Fibroblast of the conjunctiva (primary cell): ENCODE results near the gene EHD4.

Source experiments
- DNase-seq: peaks from one replicate; pipeline ENCODE4 v3.0.0-alpha.2; 2010; ENCODE audit warnings: low read depth

Gene EHD4

DNA sequence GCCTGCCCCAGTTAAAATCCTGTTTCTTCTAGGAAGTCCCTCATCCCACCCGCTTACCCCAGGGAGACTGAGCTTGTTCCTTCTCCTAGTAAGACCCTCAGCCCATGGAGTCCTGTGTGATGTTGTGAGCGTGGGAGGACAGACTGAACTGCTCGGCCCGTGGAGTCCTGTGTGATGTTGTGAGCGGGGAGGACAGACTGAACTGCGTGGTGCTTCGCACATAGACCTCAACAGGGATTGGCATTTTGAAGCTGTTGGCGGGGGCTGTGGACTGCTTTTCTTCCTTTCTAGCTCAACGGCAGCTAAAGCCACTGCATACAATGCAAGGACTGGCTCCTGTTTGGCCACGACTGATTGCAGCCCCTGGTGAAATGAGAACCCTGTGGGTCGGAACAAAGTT, 76.9 kb downstream of the EHD4 start:
- DNase-seq, result no peak

DNA sequence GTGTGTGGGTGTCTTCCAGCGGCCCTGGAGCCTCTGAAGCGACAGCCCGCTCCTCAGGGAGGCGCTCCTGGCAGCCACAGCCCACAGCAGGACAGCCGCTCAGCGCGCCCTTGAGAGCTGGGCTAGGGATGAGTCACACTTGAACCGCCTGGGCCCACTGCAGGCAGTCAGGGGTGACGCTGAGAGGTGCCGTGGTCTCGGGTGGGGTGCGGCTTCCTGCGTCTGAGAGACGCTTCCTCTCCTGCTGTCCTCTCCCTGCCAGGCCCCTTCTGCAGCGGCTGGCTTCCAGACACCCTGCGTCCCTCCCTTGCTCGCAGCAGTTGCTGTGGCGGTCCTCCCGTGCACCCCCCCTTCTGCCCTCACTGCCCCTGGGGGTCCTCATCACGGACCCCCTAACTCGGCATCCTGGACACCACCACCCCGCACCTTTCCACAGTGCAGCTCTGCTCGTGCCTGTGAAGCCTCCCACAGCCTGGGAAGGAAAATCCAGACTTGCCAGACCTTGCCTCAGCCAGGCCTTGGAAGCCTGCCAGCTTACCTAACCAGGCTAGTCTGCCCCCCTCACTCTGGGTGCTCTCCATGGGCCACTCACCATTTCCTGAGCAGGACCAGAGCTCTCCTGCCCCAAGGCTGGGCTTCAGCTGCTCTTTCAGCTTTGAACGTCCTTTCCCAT, 77.4 kb downstream of the EHD4 start:
- DNase-seq, result peak; percentile 18

GRCh38 chr15:41894251-41894790, 78.0 kb downstream of the EHD4 start:
- DNase-seq, result no peak

DNA sequence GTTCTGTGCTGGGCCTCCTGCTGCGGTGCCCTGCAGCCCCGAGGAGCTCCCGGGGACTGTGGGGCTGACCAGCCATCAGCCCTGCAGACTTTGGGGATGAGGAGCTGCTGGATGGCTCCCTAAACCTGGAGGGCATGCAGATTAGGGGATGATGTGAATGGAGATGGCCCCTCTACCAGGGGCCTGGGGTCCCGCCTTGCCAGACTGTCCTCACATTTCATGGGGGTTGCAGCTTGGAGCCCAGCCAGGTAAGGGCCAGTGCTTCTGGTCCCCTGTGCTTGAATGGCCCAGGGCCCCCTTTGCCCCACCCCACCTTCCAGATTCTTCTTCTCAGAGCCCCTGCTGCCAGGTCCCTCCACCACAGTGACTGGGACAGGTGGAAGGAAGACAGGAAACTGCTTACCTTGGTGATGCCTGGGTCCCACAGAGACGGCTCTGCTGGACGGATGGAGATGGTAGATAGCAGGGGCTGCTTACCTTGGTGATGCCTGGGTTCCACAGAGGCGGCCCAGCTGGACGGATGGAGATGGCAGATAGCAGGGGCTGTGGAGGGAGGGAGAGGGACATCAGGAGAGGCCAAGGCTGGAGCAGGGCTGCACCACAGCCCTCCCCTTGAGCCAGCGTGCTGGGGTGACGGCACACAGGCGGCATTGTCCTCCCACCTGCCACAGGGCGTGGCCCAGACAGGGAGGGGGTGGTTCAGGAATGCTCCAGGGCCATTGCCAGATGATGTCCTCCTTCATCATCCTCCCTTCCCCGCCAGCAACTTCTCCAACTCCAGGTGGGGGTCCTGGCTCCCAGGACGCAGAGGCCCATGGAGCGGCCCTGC, 78.7 kb downstream of the EHD4 start, which contains the start of gene SPTBN5:
TSS of gene SPTBN5 (minus strand) at position 632 of the 829 bp plus-strand sequence. CDS start at position 76, 556 bp downstream.
- DNase-seq, result no peak

- no peak for DNase-seq
Measured at GRCh38 chr15:41892621-41893421, 79.5 kb downstream of the EHD4 start.

- no peak for DNase-seq
Measured at GRCh38 chr15:41891946-41892345, 80.4 kb downstream of the EHD4 start.

DNA sequence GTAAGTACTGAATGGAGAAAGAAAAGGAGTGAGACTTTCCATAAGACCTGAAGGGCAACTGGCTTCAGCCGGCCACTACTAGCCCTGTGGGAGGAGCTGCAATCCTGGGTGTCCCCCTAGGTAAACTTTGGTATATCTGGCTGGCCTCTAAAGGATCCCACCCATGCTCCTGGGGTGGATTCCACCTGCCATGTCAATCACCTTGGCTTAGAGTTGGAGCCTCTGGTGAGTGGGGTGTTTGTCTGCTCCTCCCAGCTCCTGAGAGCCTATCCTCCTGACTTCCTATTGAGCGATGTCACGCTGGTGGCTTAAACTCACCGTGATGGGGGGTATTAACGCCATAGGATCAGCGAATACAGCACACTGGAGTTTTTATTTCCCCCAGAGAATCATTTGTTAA, 81.1 kb downstream of the EHD4 start:
- no peak for DNase-seq

DNA sequence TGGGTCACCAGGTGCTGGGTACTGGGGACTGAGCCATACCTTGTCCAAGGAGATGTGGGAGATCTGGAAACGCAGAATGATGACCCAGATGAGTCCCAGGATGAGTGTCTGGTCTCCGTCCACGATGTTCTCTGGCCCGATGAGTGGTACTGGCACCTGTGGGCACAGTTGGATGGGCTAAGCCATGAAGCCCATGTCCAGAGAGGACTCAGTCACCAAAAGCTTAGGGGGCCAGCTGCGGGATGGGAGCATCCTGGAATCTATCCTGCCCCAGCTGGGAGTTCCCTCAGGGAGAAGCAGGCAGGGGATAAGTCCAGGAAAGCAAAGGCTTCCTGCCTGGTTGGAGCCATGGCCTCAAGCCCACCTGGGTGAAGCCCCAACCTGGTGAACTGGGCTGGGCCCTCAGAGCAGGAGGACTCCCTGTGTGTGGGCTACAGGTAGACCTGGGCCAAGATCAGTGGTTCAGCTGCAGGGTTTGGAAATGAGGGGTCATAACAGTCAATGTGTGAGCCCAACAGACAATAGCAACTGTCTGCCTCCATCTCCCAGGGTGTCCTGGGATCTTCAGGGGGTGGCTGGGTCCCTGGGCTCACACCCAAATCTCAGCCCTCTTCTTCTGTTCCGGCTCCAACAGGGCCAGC, 82.2 kb downstream of the EHD4 start:
- no peak for DNase-seq

GRCh38 chr15:41888662-41889253, 83.6 kb downstream of the EHD4 start:
- DNase-seq, result no peak

DNA sequence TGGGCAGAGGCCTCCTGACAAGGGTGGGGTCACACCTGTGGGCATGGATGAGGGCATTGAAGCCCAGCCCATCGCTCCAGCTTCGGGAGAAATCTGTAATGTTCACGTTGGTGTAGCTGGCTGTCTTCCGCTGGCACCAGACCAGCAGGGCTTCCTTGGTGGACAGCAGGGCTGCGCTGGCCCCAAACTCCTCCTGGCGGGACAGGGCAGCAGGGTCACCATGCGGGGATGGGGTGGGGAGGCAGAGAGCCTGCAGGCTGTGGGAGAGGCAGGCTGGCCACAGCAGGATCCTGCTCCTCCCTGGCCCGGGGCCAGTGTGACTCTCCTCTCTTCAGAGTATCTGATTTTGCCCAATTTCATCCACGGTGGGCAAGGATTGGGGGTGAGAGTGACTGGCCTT, 84.5 kb downstream of the EHD4 start:
- no peak for DNase-seq

DNA sequence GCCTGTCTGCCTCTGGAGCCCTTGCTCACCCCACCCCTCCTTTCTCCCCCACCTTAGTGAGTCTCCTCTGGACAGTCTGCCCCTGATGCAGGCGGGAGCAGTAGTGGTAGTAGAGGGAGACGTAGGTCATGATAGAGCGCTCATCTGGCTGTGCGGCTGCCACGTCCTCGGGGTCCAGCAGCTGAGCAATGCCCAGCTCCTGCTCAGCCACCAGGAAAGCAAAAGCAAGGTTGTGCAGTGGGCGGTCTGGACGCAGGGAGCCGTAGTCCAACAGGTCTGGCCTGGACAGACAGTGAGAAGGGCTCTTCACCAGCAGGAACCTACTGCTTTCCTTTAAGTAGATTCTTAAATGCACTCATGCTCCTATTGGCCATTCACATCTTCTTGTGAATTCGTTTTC, 85.2 kb downstream of the EHD4 start:
- no peak for DNase-seq

DNA sequence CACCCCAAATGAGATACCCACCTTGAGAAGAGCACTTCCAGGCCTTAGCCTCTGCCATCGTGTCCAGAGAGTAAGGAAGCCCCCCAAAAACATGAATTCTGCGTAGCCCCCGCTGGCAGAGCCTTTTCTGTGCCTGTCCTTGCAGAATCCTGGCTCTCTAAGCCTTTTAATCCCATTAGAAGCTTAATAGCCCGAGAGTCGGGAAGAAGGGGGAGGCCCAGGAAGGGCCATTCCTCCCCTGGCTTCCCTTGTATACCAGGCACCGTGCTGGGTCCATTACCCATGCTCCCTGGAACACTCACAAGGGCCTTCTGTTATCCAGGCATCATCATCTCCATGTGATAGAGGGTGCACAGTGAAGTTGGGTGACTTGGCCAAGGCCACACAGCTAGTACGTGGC, 85.6 kb downstream of the EHD4 start:
- no peak for DNase-seq

DNA sequence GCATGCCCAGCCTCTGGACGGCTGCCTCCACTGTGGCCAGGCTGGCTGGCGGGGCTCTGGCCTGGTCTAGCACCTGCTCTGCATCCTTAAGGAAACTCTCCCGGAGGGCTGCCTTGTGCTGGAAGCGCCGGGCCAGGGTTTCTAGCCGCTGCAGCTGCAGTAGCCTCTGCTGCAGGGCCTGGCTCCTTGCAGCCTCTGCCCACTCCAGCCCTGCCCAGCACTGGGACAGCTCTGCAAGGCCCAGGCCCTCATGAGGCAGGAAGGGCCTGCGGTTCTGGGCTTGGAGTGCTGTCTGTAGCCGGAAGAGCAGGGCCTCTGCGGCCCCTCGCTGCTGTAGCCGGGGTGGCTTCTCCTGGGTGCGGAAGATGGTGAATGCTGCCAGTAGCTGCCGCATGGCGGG, 86.5 kb downstream of the EHD4 start:
- no peak for DNase-seq

- DNase-seq, result no peak
Measured at GRCh38 chr15:41885321-41885720, 87.0 kb downstream of the EHD4 start.

GRCh38 chr15:41884458-41884857, 87.9 kb downstream of the EHD4 start:
- no peak for DNase-seq

DNA sequence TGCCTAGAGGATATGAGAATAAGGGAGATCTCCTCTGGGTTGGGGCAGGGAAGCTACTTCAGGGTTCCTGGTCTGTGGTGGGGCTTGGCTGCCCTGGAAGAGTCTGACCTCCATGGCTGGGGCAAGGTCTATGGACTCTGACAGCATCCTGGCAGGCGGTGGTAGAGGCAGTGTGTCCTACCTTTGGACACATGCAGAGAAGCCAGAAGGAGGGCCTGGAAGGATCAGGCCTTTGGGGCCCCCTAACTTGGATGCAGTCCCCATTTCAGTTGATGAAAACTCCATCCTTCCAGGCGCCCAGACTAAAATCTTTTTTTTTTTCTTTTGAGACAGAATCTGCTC, 88.9 kb downstream of the EHD4 start:
- DNase-seq, result no peak

DNA sequence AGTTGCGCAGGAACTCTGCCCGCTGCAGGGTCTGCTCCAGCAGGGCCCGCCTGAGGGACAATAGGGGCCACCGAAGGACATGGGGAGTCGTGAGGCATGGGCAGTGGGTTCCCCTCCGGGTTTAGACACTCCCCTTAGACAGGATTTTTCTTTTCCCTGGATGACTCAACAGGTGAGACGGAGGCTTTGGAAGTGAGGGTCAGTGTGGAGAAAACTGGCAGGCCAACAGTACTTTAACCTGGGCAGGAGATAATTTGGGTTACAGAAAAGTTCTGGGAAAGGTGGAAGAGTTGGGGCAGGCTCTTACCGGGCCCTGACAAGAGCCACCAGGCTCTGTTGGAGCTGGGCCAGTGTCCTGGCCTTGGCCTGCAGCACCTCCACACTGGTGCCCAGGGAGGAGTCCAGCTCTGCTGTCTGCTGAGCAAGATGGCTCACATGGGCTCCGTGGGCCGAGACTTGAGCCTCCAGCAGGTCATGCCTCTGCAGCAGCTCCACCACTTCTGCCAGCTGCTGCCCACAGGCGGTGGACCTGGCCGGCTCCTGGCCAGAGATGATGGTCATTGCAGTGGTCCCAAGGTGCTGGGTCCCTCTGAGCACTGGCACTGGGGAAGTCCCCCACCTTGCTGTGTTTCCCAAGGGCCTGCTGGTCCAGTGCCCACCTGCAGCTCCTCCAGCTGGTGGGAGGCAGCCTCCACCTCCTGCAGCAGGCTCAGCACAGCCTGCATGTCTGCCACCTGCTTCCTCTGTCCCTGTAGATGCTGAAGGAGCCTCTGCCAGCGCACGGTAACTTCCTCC, 89.5 kb downstream of the EHD4 start:
- no peak for DNase-seq

DNA sequence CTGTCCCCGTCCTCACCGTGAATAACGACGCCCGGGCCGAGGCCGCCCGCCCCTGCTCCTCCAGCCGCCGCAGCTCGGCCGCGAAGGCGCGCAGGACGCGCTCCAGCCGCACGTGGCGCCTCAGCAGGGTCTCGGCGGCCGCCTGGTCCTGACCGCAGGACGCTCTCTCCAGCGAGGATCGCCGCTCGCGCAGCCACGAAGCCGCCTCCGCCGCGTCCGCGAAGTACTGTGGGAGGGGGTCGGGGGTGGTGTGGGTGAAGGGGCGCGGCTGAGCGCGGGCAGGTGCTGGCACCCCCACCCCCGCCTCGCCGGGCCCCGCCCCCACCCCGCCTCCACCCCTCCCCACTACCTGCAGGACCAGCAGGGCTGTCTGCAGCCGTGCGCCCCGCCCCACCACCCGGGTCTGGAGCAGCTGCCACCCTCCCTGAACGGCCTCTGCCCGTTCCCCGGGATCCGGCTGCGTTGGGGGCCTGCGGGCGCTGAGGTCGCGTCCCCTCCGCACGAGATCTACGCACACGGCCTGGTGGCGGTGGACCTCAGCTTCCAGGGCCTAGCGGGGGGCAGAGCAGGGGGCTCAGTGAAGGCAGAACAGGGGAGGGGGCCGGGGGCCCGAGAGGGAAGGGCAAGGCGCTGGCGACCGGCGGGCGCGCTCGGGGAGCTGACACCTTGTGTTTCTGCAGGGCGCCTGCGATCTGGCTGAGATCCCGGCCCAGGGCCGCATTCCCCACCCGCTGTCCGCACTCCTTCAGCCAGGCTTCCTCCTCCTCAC, 90.3 kb downstream of the EHD4 start:
- no peak for DNase-seq

- DNase-seq, result no peak
Measured at GRCh38 chr15:41881550-41881919, 90.8 kb downstream of the EHD4 start.

DNA sequence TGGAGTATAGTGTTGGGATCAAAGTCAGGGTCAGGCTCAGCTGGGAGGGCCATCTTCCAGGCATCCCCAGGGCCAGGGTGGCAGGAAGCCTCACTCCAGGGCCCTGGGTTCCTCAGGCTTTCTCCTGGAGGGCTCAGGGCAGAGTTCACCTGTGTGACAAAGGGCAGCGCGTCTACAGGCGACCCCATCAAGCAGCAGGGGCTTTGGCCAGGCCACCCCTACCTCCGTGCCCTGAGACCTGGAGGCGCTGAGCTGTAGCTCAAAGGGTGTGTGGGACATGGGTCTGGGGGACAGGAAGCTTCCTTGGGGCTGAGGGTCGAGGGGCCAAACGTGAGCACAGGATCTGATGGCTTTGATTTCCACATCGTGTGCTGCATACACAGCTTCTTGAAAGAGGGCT, 91.3 kb downstream of the EHD4 start:
- DNase-seq, result no peak
